HepG2 (cell line): ENCODE data around the gene LIF. TPM values are rescaled to one million over a fixed set of nuclear protein-coding genes. Genes with fewer than 3 reads are reported as not detected.

Source experiments
- HMG20A ChIP-seq: IDR thresholded peaks from 2 replicates; pipeline ENCODE4 v1.6.1; 2016; ENCODE audit warnings: borderline replicate concordance
- JUN ChIP-seq: sonication (generic); formaldehyde crosslinking; IDR thresholded peaks from 2 replicates; pipeline ENCODE4 v1.4.0; 2020; ENCODE audit warnings: mild to moderate bottlenecking, missing genetic modification reagents
- MAX ChIP-seq: IDR thresholded peaks from 2 replicates; pipeline ENCODE4 v1.6.1; 2012; ENCODE audit warnings: inconsistent platforms
- MEIS1 ChIP-seq: sonication (generic); formaldehyde crosslinking; IDR thresholded peaks from 2 replicates; pipeline ENCODE4 v1.9.0; 2021; ENCODE audit warnings: mild to moderate bottlenecking, missing genetic modification reagents, moderate library complexity, borderline replicate concordance
- MIER2 ChIP-seq: IDR thresholded peaks from 2 replicates; pipeline ENCODE4 v1.6.1; 2016; ENCODE audit warnings: missing biosample characterization, missing genetic modification reagents
- MZF1 ChIP-seq: sonication (generic); formaldehyde crosslinking; IDR thresholded peaks from 2 replicates; pipeline ENCODE4 v1.8.1; 2023; ENCODE audit warnings: mild to moderate bottlenecking, missing genetic modification reagents, borderline replicate concordance
- NFKB2 ChIP-seq: sonication (generic); formaldehyde crosslinking; IDR thresholded peaks from 2 replicates; pipeline ENCODE4 v1.4.0; 2020; ENCODE audit warnings: missing genetic modification reagents, borderline replicate concordance
- RAD21 ChIP-seq: fragments of 450-650 bp; formaldehyde crosslinking; IDR thresholded peaks from 2 replicates; pipeline ENCODE4 v1.5.0; 2020; ENCODE audit warnings: mild to moderate bottlenecking
- SAP130 ChIP-seq: IDR thresholded peaks from 2 replicates; pipeline ENCODE4 v1.6.1; 2016; ENCODE audit warnings: low read depth
- SIN3A ChIP-seq: IDR thresholded peaks from 2 replicates; pipeline ENCODE4 v1.6.1; 2011; ENCODE audit warnings: low read depth, mild to moderate bottlenecking, control low read depth, low read length, borderline replicate concordance
- SOX13 ChIP-seq, 3 experiments: fragments of 450-650 bp in 1 of 3; sonication (generic) in 1 of 3; formaldehyde crosslinking in 1 of 3; IDR thresholded peaks in 2 of 3; conservative IDR thresholded peaks in 1 of 3; 2 replicates each; pipeline versions ENCODE4 v1.5.0 to v1.6.1; 2016 to 2020; ENCODE audit warnings: antibody characterized with exemption in 1 of 3, mild to moderate bottlenecking in 1 of 3, missing compliant biosample characterization in 1 of 3, missing genetic modification reagents in 1 of 3, moderate library complexity in 1 of 3
- SSRP1 ChIP-seq: IDR thresholded peaks from 2 replicates; pipeline ENCODE4 v1.6.1; 2016; ENCODE audit warnings: control low read depth
- TAF1 ChIP-seq: sonication (generic); formaldehyde crosslinking; IDR thresholded peaks from 2 replicates; pipeline ENCODE4 v1.4.0; 2020; ENCODE audit warnings: missing genetic modification reagents
- WIZ ChIP-seq: sonication (generic); formaldehyde crosslinking; IDR thresholded peaks from 2 replicates; pipeline ENCODE4 v1.5.1; 2020; ENCODE audit warnings: mild to moderate bottlenecking, missing genetic modification reagents
- ZFP37 ChIP-seq: sonication (generic); formaldehyde crosslinking; IDR thresholded peaks from 2 replicates; pipeline ENCODE4 v1.4.0; 2020; ENCODE audit warnings: missing genetic modification reagents, borderline replicate concordance
- ZNF124 ChIP-seq: sonication (generic); formaldehyde crosslinking; IDR thresholded peaks from 2 replicates; pipeline ENCODE4 v1.4.0; 2020; ENCODE audit warnings: missing genetic modification reagents
- ZNF333 ChIP-seq: sonication (generic); formaldehyde crosslinking; IDR thresholded peaks from 2 replicates; pipeline ENCODE4 v1.4.0; 2020; ENCODE audit warnings: mild to moderate bottlenecking, missing genetic modification reagents, borderline replicate concordance
- ZNF672 ChIP-seq: sonication (generic); formaldehyde crosslinking; IDR thresholded peaks from 2 replicates; pipeline ENCODE4 v1.8.1; 2022; ENCODE audit warnings: missing genetic modification reagents
- ZNF747 ChIP-seq: sonication (generic); formaldehyde crosslinking; IDR thresholded peaks from 2 replicates; pipeline ENCODE4 v1.8.1; 2023; ENCODE audit warnings: missing genetic modification reagents, mild to moderate bottlenecking, borderline replicate concordance
- ZNF768 ChIP-seq: sonication (generic); formaldehyde crosslinking; IDR thresholded peaks from 2 replicates; pipeline ENCODE4 v1.4.0; 2020; ENCODE audit warnings: missing genetic modification reagents
- ZNF776 ChIP-seq: sonication (generic); formaldehyde crosslinking; IDR thresholded peaks from 2 replicates; pipeline ENCODE4 v1.4.0; 2020; ENCODE audit warnings: mild to moderate bottlenecking, missing genetic modification reagents
- ZSCAN9 ChIP-seq: IDR thresholded peaks from 2 replicates; pipeline ENCODE4 v1.6.1; 2016; ENCODE audit warnings: borderline replicate concordance
- polyA plus RNA-seq, 8 experiments: library from polyadenylated mRNA; depleted of rRNA in 3 of 8; stranded (reverse) in 7 of 8; unstranded in 1 of 8; fragments of >200 nt; fragmentation: Illumina TruSeq in 4 of 8; extraction: Trizol in 4 of 8; gene quantifications; 2 replicates each; pipeline versions ENCODE4 v1.2.1 to v1.2.3, GENCODE V29; 2011 to 2016; ENCODE audit warnings: low read depth in 4 of 8, missing spikeins in 1 of 8, mixed read lengths in 1 of 8; ENCODE audit not compliant: insufficient read depth in 1 of 8
- total RNA-seq, 5 experiments: library from RNA; depleted of rRNA; stranded (reverse); fragments of >200 nt; fragmentation: Illumina TruSeq; extraction: Trizol; gene quantifications; 2 replicates each; pipeline ENCODE4 v1.2.3, GENCODE V29; 2016; ENCODE audit warnings: low read depth in 1 of 5
- TF ChIP-seq, protein P1 (sequence below): sonication (generic); formaldehyde crosslinking; IDR thresholded peaks from 2 replicates; pipeline ENCODE4 v1.5.0; 2020; ENCODE audit warnings: missing genetic modification reagents
- TF ChIP-seq, protein P2 (sequence below): IDR thresholded peaks from 2 replicates; pipeline ENCODE4 v1.6.1; 2018; ENCODE audit warnings: missing genetic modification reagents, mild to moderate bottlenecking, missing compliant biosample characterization
- TF ChIP-seq, protein P3 (sequence below): sonication (generic); formaldehyde crosslinking; IDR thresholded peaks from 2 replicates; pipeline ENCODE4 v1.4.0; 2020; ENCODE audit warnings: missing genetic modification reagents, borderline replicate concordance

LIF gene
- total and polyA plus RNA-seq, 2 of the 13 experiments (the other 11 are each of a cell fraction or from before 2014, with no cell fraction given), result 3.6 to 8.5 TPM

- TF ChIP-seq TAF1 (CRISPR knock-in tag) (no peak), RAD21 (CRISPR knock-in tag) (peak; percentile 19; the same call in 1 of the 2 replicates), ZFP37 (CRISPR knock-in tag) (no peak), ZNF768 (no peak), ZNF672 (CRISPR knock-in tag) (no peak), ZNF776 (CRISPR knock-in tag) (no peak), ZNF747 (CRISPR knock-in tag) (no peak; the same call in 1 of the 2 replicates), SOX13 (IDR thresholded peaks at IDR 0.05) (peak; percentile 38; the same call in 1 of the 2 replicates), SOX13 (CRISPR knock-in tag; conservative IDR thresholded peaks at IDR 0.05 in 1 of 2, IDR thresholded peaks at IDR 0.05 in 1 of 2) (peak in 1 of 2 experiments; percentile 85; a peak in 2 of 4 replicates), JUN (CRISPR knock-in tag) (no peak), WIZ (no peak), HMG20A (CRISPR knock-in tag) (peak; percentile 90), MZF1 (CRISPR knock-in tag) (no peak), SSRP1 (no peak), ZNF333 (CRISPR knock-in tag) (no peak), MIER2 (CRISPR knock-in tag) (peak; percentile 57; the same call in 1 of the 2 replicates), ZSCAN9 (peak; percentile 75; the same call in 1 of the 2 replicates), MEIS1 (CRISPR knock-in tag) (no peak), NFKB2 (CRISPR knock-in tag) (no peak), MAX (peak; percentile 64), ZNF124 (0 out of 2 replicates have a peak, but pooled peaks have one; percentile 64), SIN3A (no peak), SAP130 (peak; percentile 90)
- TF ChIP-seq, protein P1, sequence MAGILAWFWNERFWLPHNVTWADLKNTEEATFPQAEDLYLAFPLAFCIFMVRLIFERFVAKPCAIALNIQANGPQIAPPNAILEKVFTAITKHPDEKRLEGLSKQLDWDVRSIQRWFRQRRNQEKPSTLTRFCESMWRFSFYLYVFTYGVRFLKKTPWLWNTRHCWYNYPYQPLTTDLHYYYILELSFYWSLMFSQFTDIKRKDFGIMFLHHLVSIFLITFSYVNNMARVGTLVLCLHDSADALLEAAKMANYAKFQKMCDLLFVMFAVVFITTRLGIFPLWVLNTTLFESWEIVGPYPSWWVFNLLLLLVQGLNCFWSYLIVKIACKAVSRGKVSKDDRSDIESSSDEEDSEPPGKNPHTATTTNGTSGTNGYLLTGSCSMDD (CRISPR knock-in tag), result no peak
- TF ChIP-seq, protein P2, sequence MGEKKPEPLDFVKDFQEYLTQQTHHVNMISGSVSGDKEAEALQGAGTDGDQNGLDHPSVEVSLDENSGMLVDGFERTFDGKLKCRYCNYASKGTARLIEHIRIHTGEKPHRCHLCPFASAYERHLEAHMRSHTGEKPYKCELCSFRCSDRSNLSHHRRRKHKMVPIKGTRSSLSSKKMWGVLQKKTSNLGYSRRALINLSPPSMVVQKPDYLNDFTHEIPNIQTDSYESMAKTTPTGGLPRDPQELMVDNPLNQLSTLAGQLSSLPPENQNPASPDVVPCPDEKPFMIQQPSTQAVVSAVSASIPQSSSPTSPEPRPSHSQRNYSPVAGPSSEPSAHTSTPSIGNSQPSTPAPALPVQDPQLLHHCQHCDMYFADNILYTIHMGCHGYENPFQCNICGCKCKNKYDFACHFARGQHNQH, result 0 out of 2 replicates have a peak, but pooled peaks have one; percentile 70
- TF ChIP-seq, protein P3, sequence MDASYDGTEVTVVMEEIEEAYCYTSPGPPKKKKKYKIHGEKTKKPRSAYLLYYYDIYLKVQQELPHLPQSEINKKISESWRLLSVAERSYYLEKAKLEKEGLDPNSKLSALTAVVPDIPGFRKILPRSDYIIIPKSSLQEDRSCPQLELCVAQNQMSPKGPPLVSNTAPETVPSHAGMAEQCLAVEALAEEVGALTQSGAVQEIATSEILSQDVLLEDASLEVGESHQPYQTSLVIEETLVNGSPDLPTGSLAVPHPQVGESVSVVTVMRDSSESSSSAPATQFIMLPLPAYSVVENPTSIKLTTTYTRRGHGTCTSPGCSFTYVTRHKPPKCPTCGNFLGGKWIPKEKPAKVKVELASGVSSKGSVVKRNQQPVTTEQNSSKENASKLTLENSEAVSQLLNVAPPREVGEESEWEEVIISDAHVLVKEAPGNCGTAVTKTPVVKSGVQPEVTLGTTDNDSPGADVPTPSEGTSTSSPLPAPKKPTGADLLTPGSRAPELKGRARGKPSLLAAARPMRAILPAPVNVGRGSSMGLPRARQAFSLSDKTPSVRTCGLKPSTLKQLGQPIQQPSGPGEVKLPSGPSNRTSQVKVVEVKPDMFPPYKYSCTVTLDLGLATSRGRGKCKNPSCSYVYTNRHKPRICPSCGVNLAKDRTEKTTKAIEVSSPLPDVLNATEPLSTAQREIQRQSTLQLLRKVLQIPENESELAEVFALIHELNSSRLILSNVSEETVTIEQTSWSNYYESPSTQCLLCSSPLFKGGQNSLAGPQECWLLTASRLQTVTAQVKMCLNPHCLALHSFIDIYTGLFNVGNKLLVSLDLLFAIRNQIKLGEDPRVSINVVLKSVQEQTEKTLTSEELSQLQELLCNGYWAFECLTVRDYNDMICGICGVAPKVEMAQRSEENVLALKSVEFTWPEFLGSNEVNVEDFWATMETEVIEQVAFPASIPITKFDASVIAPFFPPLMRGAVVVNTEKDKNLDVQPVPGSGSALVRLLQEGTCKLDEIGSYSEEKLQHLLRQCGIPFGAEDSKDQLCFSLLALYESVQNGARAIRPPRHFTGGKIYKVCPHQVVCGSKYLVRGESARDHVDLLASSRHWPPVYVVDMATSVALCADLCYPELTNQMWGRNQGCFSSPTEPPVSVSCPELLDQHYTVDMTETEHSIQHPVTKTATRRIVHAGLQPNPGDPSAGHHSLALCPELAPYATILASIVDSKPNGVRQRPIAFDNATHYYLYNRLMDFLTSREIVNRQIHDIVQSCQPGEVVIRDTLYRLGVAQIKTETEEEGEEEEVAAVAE (CRISPR knock-in tag), result no peak
Measured at GRCh38 chr22:30212363-30212995, 34.1 kb downstream of the LIF start (continued).
